Measurements from ENCODE around the gene KCNB1.

DNA sequence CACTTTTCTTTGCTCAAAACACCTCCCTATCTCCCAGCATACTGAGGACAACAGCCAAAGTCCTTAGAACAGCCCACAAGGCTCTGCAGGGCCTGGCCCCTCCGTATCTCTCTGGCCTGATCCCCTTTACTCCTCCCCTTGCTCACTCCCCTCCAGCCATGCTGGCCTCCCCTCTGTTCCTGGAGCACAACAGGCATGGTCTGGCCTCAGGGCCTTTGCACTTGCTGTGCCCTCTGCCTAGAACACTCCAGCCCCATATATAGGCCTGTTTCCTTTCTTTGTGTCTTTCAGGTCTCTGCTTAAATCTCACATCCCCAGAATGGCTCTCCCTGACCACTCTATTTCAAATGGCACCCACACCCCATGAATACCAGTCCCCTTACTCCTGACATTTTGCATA is 62.7 kb downstream of the KCNB1 start:
- TF ChIP-seq POLR2A (IDR thresholded peaks at IDR 0.05) = no peak
- TF ChIP-seq, protein P1, sequence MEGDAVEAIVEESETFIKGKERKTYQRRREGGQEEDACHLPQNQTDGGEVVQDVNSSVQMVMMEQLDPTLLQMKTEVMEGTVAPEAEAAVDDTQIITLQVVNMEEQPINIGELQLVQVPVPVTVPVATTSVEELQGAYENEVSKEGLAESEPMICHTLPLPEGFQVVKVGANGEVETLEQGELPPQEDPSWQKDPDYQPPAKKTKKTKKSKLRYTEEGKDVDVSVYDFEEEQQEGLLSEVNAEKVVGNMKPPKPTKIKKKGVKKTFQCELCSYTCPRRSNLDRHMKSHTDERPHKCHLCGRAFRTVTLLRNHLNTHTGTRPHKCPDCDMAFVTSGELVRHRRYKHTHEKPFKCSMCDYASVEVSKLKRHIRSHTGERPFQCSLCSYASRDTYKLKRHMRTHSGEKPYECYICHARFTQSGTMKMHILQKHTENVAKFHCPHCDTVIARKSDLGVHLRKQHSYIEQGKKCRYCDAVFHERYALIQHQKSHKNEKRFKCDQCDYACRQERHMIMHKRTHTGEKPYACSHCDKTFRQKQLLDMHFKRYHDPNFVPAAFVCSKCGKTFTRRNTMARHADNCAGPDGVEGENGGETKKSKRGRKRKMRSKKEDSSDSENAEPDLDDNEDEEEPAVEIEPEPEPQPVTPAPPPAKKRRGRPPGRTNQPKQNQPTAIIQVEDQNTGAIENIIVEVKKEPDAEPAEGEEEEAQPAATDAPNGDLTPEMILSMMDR (IDR thresholded peaks at IDR 0.05) = no peak

Measured in uterus (tissue), 2 donors.